HG03103 (cell line): ENCODE results near the gene VASH2.

Source experiments
- ATAC-seq: cut with Tn5 transposase; IDR thresholded peaks from one replicate; pipeline ENCODE4 v1.9.1; 2021; ENCODE audit warnings: low read depth; ENCODE audit not compliant: unreplicated experiment

The VASH2 gene

DNA sequence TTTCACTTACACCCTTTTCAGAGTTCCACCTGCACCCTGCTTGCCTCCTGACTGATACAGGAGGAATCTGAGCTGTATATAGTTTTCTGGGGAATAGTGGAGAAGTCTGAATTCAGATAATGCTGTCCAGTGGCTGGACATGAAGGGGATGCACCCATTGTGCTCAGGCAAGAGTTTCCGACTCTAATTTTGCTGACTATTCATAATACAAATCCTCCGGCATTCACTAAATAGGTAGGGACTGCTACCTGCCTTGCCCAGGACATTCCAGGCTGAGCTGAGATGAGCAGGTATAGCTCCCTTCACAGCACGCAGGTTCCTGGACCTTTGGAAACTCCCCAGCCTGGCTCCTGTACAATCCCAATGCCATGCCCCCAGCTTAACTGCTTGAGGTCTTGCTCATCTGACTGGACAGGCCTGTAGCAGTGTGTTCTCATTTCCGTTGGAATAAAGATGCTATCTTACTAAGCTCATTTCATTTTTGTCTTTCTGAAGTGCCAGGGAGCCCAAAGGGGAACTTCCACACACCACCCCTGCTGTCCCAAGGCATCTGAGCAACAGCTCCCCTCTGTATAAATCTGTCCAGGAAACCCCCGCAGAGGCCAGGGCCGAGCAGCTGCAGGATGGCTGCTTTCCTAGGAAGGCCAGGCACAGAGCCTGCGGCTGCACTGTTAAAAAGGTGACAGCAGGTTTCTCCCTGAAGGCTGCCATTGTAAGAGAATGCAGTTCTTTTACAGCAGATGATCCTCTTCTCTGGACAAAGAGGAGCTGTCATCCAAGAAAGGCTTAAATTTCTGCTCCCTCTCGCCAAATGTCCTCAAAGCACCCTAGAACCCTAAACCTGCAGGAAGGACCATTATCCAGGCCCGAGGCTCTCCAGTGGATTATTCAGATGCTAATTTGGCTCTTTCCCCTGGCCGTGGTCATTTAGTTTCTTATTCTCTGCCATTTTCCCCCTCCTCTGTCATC, 21.7 kb upstream of the VASH2 start:
- peak; percentile 48 for ATAC-seq

DNA sequence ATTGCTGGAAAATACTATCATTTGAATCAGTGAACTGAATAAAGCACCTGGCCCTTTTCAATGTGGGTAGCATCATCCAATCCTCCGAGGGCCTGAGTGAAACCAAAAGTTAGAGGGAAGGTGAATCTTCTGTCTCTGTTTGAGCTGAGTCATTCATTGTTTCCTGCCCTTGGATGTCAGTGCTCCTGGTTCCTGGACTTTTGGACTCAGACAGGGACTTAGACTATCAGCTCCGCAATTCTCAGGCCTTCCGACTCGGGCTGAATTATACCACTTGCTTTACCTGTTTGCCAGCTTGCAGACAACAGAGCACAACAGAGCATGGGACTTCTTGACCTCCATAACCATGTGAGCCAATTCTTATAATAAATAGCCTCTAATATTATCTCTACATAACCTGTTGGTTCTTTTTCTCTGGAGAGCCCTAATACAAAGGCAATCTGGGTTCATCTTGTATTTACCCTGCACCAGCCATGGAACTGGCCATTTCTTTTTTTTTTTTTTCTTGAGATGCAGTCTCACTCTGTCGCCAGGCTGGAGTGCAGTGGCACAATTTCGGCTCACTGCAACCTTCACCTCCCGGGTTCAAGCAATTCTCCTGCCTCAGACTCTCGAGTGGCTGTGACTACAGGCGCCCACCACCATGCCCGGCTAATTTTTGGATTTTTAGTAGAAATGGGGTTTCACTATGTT, 19.2 kb upstream of the VASH2 start:
- no peak for ATAC-seq

DNA sequence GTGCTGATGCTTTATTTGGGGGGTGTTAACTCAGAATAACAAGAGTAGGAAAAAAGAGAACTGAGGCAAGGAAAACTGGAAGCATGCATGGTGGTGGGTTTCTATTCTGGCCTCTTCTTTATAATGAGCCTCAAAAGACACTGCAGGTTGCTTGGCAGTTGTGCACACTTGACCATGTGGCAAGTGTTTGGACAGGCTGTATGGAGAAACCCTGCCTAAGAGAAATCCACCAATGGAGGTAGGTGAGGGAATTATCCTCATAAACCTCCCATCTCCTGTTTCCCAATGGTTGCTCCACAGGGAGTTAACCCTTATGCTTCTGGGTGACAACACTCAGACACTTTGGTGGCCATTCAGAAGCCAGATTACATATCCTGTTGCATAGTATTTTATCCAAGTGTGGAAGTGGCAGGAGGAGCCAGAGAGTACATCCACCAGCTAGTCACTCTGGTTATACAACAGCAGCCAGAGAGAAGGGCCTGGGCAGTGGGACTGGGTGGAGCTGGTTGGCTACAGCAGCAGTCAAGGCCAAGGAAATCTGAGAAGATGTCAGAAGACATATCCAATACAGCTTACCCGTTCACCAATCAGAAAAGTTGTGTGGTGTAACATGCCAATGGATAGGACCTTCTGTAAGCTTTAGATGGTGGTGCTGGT, 16.4 kb upstream of the VASH2 start:
- no peak for ATAC-seq

DNA sequence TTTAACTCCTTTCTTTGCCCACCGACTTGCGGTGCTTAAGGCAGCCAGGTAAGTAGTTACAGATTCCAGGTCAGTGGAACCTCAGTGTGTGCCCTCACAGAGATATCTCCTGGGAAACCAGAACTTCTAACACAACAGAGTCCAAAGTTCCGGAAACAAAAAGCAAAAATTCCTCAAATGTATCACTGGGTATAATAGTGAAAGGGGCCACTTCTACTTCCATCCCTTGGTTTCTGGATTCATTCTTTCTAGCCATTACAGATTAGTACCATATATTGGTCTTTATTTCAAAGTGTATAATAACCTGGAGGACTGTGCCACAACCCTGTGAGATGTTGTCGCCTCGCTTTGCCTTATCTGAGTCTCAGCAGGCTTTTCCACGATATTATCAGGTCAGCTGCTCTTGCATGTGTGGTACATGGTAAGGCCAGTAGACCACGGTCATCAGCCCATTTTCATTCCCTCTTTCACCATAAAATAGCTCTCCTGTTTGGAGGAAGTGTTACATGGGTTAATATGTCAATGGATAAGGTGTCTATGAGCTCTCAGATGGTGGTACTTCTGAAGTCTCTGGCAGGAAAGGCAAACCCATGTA, 14.9 kb upstream of the VASH2 start:
- no peak for ATAC-seq

DNA sequence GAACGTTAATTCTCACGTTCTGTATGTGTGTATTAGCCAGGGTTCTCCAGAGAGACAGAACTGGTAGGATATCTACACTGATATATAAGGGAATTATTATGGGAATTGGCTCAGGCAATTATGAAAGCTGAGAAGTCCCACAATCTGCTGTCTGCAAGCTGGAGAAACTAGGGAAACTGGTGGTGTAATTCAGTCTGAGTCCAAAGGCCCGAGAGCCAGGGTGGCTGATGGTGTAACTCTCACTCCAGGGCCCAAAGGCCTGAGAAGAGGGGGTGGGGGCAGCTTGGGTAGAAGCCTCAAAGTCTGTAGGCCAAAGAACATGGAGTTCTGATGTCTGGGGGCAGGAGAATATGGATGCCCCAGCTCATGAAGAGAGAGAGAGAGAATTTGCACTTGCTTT, 13.3 kb upstream of the VASH2 start:
- ATAC-seq, result no peak

DNA sequence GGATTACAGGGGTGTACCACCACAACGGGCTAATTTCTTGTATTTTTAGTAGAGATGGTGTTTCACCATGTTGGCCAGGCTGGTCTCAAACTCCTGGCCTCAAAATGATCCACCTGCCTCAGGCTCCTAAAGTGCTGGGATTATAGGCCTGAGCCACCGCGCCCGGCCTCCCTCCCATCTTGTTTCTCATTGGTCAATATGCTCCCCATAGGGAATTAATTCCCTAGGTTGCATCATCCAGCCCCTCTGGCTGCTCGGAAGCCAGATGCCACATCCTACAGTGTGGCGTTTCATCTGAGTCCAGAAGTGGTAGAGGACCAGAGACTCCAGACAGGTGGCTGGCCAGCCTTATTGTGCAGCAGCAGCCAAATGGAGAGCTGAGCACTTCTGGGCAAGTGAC, 11.5 kb upstream of the VASH2 start:
- ATAC-seq, result no peak

DNA sequence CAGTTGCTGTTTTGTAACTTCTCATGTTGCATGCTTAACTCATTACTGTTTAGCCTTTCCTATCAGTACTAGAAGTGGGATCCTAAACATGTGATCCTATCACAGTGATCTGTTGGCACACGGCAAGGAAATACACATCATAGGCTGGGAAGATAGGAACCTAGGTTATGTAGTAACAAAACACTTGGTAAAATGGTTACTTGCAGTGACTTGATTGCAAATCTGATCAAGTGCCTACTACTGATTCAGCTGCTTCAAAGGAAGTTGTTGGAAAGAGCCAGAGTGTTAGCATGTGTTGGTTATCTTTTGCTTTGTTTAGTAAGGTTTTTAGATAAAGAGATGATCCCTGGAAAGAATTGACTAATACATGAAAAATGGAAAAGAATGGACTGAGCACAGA, 8.9 kb upstream of the VASH2 start:
- ATAC-seq, result no peak

DNA sequence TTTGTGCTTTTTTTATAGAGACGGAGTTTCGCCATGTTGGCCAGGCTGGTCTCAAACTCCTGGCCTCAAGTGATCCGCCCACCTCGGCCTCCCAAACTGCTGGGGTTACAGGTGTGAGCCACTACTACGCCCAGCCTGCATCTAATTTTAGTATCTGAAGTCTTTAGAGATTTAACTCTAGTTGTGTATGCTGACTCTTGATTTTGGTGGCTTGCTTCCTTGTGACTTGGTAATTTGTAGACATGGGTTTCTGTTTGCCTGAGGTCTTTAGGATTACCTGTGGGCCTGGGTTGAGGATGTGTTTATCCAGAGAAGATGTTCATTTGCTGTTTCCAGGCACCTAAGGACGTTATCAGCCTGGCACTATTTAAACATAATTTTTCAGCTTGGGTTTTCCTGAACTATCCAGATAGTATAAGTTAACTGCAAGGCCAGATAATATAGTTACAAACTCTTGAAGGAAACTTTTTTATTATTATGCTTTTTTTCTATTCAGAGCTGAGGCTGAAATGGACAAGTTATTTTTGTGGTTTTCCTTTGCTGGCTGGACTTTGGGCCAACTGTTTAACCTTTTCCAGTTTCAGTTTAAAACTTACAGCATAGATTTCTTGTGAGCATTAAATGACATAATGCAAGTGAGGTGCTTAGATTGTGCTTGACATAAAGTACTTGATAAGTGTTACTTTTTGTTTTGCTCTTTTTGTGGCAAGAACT, 7.5 kb upstream of the VASH2 start:
- ATAC-seq, result no peak

DNA sequence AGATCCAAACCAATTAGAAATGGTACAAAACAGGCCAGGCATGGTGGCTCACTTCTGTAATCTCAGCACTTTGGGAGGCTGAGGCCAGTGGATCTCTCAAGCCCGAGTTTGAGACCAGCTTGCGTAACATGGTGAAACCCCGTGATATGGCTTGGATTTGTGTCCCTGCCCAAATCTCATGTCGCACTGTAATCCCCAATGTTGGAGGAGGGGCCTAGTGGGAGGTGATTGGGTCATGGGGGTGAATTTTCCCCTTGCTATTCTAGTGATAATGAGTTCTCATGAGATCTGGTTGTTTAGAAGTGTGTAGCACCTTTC, 7.0 kb upstream of the VASH2 start:
- ATAC-seq, result no peak

DNA sequence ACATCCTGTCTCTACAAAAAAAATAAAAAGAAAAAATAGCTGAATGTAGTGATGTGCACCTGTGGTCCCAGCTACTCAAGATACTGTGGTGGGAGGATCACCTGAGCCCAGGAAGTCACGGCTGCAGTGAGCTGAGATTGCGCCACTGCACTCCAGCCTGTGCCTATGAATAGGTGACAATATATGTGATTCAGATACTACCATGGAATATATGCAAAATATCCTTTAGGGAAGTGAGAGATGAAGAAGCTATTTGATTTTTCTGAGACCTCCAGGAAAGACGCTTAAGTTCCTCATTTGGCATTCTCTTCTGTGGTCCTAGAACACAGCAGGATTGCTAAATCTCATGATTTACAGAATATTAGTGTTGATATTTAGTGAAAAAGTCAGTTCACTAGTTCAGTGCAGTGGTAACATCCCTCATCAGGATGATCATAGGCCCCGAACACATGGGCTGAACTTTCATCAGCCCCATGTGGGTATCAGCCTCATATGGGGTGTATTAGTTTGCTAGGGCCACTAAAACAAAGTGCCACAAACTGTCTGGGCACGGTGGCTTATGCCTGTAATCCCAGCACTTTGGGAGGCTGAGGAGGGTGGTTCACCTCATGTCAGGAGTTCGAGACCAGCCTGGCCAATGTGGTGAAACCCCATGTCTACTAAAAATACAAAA, 6.0 kb upstream of the VASH2 start:
- ATAC-seq, result no peak

DNA sequence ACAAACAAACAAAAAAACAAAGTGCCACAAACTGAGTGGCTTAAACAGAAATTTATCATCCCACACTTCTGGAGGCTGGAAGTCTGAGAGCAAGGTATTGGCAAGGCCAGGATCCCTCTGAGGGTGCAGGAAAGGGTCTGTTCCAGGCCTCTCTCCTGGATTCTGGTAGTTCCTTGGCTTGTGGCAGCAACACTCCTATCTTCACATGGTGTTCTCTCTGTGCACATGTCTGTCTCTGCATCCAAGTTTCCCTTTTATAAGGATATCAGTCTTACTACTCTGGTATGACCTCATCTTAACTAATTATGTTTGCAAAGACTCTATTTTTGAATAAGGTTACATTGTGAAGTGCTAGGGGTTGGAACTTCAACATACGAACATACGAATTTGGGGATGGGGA, 5.3 kb upstream of the VASH2 start:
- ATAC-seq, result no peak

DNA sequence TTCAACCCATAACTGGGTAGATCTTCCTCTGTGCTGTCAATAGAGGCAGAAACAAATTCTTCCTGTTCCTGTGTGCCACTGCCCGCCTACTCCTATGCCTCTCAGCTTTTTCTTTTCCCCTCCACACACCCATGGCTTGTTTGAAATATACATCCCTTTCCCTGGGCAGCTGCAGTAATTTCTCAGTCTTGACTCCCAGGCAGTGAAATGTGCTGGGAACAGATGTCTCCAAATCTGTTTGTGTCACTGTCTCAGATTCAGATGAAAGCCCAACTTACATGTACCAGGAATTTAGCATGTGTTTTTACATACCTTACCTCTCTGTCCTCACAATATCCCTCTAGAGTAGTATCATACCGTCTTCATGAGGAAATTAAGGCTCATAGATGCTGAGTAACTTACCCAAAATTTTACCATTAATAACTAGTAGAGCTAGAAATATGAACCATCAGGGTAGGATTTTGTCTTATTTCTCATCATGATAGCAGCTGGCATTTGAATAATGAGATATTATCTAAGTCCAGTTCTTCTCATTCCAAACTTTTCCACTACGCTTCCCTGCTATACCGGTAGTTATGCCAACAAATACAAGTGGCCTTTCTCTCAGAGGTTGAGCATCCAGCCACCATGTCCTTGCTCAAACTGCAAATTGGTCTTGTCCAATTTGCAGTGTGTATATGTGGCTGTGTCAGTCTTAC, 4.7 kb upstream of the VASH2 start:
- no peak for ATAC-seq

DNA sequence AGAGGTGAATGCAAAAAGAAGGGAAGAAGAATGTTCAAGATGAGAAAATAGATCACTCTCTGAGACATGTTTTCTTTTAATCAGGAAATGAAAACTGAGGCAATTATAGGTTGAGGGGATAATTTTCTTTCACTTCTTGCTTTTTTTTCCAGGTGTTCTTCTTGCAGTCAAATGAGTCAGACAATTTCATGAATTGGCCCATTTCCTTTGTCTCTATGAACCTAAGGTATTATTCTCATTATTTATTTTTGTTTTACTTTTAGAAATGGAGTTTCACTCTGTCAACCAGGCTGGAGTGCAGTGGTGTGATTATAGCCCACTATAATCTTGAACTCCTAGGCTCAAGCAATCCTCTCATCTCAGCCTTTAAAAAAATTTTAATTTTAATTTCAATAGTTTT, 3.5 kb upstream of the VASH2 start:
- ATAC-seq, result no peak

DNA sequence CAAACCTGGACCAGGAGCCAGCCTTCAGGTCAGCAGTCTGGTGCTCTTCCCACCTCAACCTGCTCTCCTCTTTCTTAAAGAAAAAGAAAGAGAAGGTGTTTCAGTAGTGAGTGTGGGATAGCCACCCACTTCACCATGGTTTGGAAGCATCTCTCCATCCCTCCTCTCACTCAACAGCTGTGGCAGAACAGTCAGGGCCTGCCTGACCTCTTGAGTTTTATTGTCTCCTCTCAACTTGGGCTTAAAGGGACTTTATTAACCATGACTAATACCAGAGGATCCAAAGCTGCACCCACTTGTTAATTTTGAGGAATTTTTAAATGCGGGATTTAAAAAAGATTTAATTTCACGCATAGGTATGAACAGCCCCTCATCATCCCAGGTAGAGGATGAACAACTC, 570 bp upstream of the VASH2 start:
- ATAC-seq, result no peak

DNA sequence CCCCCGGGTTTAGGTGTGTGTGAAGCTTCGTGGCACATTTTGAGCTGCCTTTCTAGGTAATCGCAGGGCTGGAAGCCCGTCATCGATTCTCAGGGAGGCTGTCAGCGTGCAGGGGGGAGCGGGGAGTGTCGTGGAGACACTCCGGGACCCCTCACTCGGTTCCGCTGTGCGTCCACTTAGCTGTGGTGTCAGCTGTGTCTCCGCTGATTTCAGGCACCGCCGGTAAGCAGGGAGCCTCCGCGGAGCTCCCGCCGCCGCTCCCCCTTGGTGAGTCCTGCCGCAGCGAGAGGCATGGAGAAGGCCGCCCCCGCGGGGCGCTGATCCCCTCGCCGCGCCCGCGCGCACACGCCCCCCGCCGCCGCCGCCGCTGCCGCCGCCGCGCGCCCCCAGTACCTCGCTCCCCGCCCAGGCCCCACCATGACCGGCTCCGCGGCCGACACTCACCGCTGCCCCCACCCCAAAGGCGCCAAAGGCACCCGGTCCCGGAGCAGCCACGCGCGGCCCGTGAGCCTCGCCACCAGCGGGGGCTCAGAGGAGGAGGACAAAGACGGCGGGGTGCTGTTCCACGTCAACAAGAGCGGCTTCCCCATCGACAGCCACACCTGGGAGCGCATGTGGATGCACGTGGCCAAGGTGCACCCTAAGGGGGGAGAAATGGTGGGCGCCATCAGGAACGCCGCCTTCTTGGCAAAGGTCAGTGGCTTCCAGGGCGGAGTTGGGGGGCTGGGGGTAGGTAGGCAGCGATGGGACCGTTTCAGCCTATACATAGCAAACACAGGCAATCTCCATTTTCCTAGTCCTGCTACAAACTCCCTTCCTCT, 995 bp downstream of the VASH2 start:
- ATAC-seq, result no peak

DNA sequence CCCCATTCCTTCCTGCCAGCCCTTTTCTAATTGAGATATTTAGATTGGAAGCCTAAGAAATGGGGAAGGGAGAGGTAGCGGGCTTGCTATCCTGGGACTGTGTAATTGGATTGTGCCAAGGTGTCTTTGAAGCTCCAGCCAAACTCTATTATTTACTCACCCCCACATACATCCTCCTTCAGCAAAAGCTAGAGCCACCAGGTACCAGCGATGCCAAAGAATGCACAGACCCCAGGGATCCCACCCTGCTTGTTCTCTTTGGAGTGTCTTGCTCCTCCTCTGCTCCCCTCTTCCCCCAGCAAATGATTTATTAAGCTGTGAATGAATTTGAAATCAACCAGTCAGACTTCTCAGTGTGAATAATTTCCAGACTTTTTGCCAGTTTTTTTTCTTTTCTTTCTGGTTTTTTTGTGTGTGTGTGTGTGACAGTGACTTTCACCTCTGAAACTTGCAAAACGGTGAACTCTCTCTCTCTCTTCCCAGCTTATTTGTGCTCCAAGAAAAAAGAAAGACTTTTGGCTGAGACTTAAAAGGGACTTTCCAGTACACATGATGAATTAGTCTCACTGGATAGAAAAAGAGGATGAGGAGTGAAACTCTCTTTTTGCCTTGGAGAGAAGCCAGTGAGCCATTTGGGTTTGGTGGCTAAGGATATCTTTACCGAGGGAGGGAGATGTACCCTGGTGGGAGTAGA, 1.8 kb downstream of the VASH2 start:
- ATAC-seq, result no peak

DNA sequence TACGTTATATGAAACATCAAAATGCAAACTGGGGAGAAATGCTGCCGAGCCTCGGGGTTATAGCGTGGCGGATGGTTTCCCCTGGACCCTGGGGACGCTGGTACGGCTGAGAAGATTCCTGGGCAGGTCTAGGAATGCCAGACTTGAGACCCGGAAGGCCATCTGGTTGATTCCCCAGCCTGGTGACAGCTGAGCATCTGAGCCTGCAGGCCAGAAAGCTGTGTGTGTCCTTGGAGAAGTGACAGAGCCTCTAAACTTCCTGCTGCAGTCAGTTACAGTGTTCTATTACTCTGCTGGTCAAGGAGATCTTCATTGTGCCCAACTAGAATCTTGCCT, 2.3 kb downstream of the VASH2 start:
- no peak for ATAC-seq

DNA sequence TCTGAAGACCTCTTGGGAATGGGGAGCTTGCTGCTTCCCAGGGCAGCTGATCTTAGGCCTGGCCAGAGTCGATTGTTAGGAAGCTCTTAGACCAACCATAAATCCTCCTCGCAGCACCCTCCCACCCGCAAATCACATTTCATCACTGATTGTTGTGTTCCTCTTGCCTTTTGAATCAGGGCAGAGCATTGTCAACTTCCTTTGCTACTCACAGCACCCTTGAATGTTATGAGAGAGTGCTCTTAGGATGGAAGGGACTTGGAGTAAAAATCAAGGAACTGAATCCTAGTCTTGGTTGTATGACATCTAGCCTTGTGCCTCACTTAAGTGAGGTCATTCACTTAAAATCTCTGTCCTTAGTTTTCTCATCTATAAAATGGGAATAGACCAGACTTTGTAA, 3.0 kb downstream of the VASH2 start:
- no peak for ATAC-seq
